ENCODE results near the gene DTNBP1.

DNA sequence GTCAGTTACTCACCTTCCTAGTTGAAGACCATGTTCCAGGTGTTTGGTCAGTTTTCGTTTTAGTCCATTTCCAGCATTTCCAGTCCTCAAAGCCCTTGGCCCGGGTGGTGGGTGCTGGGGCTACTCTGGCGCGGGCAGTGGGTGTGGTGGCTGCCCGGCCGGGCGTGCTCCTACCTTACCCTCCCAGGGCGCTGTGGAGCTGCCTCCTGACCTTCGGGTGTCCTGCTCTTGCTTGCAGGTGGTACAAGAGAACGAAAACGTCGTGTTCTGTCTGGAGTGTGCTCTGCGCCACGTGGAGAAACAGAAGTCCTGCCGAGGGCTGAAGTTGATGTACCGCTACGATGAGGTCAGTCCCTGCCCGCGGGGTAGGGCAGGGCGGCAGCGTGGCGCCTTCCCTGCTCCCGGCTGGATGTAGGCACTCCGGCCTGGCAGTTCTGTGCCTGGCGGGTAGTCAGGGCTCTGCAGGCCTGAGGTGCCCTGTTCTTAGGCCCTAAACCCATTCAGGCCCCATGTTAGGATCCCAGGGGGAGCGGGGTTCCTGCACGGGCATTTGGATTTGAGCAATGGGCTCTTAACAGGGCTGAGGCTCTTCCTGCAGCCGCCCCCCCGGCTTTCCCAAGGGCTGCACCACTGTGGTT lies 145.8 kb downstream of the DTNBP1 start:
- TF ChIP-seq, protein P1, sequence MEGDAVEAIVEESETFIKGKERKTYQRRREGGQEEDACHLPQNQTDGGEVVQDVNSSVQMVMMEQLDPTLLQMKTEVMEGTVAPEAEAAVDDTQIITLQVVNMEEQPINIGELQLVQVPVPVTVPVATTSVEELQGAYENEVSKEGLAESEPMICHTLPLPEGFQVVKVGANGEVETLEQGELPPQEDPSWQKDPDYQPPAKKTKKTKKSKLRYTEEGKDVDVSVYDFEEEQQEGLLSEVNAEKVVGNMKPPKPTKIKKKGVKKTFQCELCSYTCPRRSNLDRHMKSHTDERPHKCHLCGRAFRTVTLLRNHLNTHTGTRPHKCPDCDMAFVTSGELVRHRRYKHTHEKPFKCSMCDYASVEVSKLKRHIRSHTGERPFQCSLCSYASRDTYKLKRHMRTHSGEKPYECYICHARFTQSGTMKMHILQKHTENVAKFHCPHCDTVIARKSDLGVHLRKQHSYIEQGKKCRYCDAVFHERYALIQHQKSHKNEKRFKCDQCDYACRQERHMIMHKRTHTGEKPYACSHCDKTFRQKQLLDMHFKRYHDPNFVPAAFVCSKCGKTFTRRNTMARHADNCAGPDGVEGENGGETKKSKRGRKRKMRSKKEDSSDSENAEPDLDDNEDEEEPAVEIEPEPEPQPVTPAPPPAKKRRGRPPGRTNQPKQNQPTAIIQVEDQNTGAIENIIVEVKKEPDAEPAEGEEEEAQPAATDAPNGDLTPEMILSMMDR (IDR thresholded peaks at IDR 0.05), result no peak
- no peak for TF ChIP-seq POLR2A (IDR thresholded peaks at IDR 0.05)
